GM18867 (cell line): ENCODE data around the gene ITPR2.

Experiments used
- ATAC-seq: cut with Tn5 transposase; IDR thresholded peaks from one replicate; pipeline ENCODE4 v1.9.1; 2021; ENCODE audit warnings: mild to moderate bottlenecking, moderate library complexity; ENCODE audit not compliant: unreplicated experiment

The ITPR2 gene

GRCh38 chr12:26711072-26711471 lies 121.9 kb downstream of the ITPR2 start:
- ATAC-seq: no peak

GRCh38 chr12:26705851-26706250 lies 127.1 kb downstream of the ITPR2 start:
- ATAC-seq: no peak

- no peak for ATAC-seq
These were observed 128.1 kb downstream of the ITPR2 start for GRCh38 chr12:26704684-26705460.

GRCh38 chr12:26704214-26704613 lies 128.8 kb downstream of the ITPR2 start:
- ATAC-seq: no peak

GRCh38 chr12:26702741-26703140 lies 130.3 kb downstream of the ITPR2 start:
- no peak for ATAC-seq

GRCh38 chr12:26701604-26702215 lies 131.3 kb downstream of the ITPR2 start:
- ATAC-seq: no peak

GRCh38 chr12:26700430-26700829 lies 132.6 kb downstream of the ITPR2 start:
- ATAC-seq: no peak

GRCh38 chr12:26699237-26699636 lies 133.8 kb downstream of the ITPR2 start:
- no peak for ATAC-seq

- ATAC-seq: no peak
These were observed 134.8 kb downstream of the ITPR2 start for GRCh38 chr12:26698186-26698585.

GRCh38 chr12:26697217-26697616 lies 135.8 kb downstream of the ITPR2 start:
- no peak for ATAC-seq

GRCh38 chr12:26696613-26697092 lies 136.3 kb downstream of the ITPR2 start:
- no peak for ATAC-seq

- ATAC-seq: no peak
These were observed 136.9 kb downstream of the ITPR2 start for GRCh38 chr12:26696048-26696612.

GRCh38 chr12:26694402-26694801 lies 138.6 kb downstream of the ITPR2 start:
- no peak for ATAC-seq

- ATAC-seq: no peak
These were observed 140.6 kb downstream of the ITPR2 start for GRCh38 chr12:26692407-26692806.

GRCh38 chr12:26691234-26691970 lies 141.6 kb downstream of the ITPR2 start:
- no peak for ATAC-seq

GRCh38 chr12:26690601-26691000 lies 142.4 kb downstream of the ITPR2 start:
- ATAC-seq: no peak

GRCh38 chr12:26689281-26689841 lies 143.6 kb downstream of the ITPR2 start:
- no peak for ATAC-seq

GRCh38 chr12:26688344-26688904 lies 144.6 kb downstream of the ITPR2 start:
- no peak for ATAC-seq

- no peak for ATAC-seq
These were observed 146.6 kb downstream of the ITPR2 start for GRCh38 chr12:26686408-26686807.

- no peak for ATAC-seq
These were observed 148.9 kb downstream of the ITPR2 start for GRCh38 chr12:26684101-26684500.

- no peak for ATAC-seq
These were observed 149.6 kb downstream of the ITPR2 start for GRCh38 chr12:26683443-26683842.
